CD14-positive monocyte (primary cell): Measurements from ENCODE around the gene TERB1. TPM values are rescaled to one million over a fixed set of nuclear protein-coding genes. Genes with fewer than 3 reads are reported as not detected.
A peak's percentile ranks its signal among the peaks of the same experiment; 100 is the strongest.

Experiments used
- DNase-seq, 3 donors: peaks; one replicate each; pipeline ENCODE4 v3.0.0-alpha.2; 2011 to 2022
- H2AFZ ChIP-seq: 2 replicates; pipeline ENCODE4 v1.6.0; 2012; ENCODE audit warnings: mild to moderate bottlenecking, low read depth, low read length, inconsistent platforms; ENCODE audit not compliant: insufficient read depth, poor library complexity, severe bottlenecking
- H3K27ac ChIP-seq, 2 donors: 1 replicate in 1 of 2; 2 replicates in 1 of 2; pipeline ENCODE4 v1.5.1; 2012 to 2013; ENCODE audit warnings: low read length in 2 of 2, control low read depth in 1 of 2, inconsistent platforms in 1 of 2, low read depth in 1 of 2, mild to moderate bottlenecking in 1 of 2
- H3K27me3 ChIP-seq, 2 donors: one replicate each; pipeline versions ENCODE4 v1.6.0 to v1.6.1; 2011 to 2013; ENCODE audit warnings: low read length in 2 of 2; ENCODE audit not compliant: control insufficient read depth in 2 of 2, insufficient read depth in 2 of 2
- H3K36me3 ChIP-seq, 2 donors: replicated peaks in 1 of 2; 1 replicate in 1 of 2; 2 replicates in 1 of 2; pipeline versions ENCODE4 v1.5.1 to v1.6.1; 2012 to 2013; ENCODE audit warnings: low read length in 2 of 2, control low read depth in 1 of 2, inconsistent platforms in 1 of 2, mild to moderate bottlenecking in 1 of 2; ENCODE audit not compliant: insufficient read depth in 2 of 2, control insufficient read depth in 1 of 2
- H3K4me1 ChIP-seq, 2 donors: 1 replicate in 1 of 2; 2 replicates in 1 of 2; pipeline versions ENCODE4 v1.5.1 to v1.6.1; 2012 to 2013; ENCODE audit warnings: low read length in 2 of 2, control low read depth in 1 of 2, inconsistent platforms in 1 of 2, mild to moderate bottlenecking in 1 of 2, moderate library complexity in 1 of 2; ENCODE audit not compliant: insufficient read depth in 2 of 2, control insufficient read depth in 1 of 2
- H3K4me2 ChIP-seq: replicated peaks from 2 replicates; pipeline ENCODE3; 2012; ENCODE audit warnings: low read length, moderate library complexity, mild to moderate bottlenecking; ENCODE audit not compliant: poor library complexity, severe bottlenecking; ENCODE audit errors: extremely low read depth
- H3K4me3 ChIP-seq, 3 experiments: fragments of 200-600 bp in 1 of 3; sonication (generic) in 1 of 3; replicated peaks in 1 of 3; 1 replicate in 2 of 3; 2 replicates in 1 of 3; pipeline ENCODE4 v1.5.1; 2011 to 2013; ENCODE audit warnings: low read length in 3 of 3, mild to moderate bottlenecking in 3 of 3, control low read depth in 2 of 3, low read depth in 2 of 3, inconsistent platforms in 1 of 3, moderate library complexity in 1 of 3
- H3K79me2 ChIP-seq: 2 replicates; pipeline ENCODE4 v1.6.0; 2012; ENCODE audit warnings: mild to moderate bottlenecking, control low read depth, inconsistent platforms, low read length, moderate library complexity; ENCODE audit not compliant: insufficient read depth
- H3K9ac ChIP-seq: 2 replicates; pipeline ENCODE4 v1.6.0; 2017; ENCODE audit warnings: low read length, mild to moderate bottlenecking; ENCODE audit not compliant: insufficient read depth, poor library complexity, severe bottlenecking
- H3K9me3 ChIP-seq, 2 donors: replicated peaks in 1 of 2; 1 replicate in 1 of 2; 2 replicates in 1 of 2; pipeline versions ENCODE4 v1.5.1 to v1.6.1; 2012 to 2013; ENCODE audit warnings: low read length in 2 of 2, control low read depth in 1 of 2; ENCODE audit not compliant: control insufficient read depth in 1 of 2, insufficient read depth in 1 of 2
- H4K20me1 ChIP-seq: 2 replicates; pipeline ENCODE4 v1.6.0; 2012; ENCODE audit warnings: mild to moderate bottlenecking, low read length, control low read depth, moderate library complexity; ENCODE audit not compliant: insufficient read depth
- H3K27ac Mint-ChIP-seq, 7 donors: one replicate each; pipeline ENCODE4 v1.8.0; 2020; ENCODE audit warnings: mild to moderate bottlenecking in 7 of 7, mixed read lengths in 7 of 7, moderate library complexity in 6 of 7, inconsistent platforms in 2 of 7
- H3K27me3 Mint-ChIP-seq, 3 donors: one replicate each; pipeline ENCODE4 v1.8.0; 2021 to 2022; ENCODE audit warnings: low read depth in 3 of 3, mild to moderate bottlenecking in 3 of 3, mixed read lengths in 3 of 3, moderate library complexity in 3 of 3, inconsistent platforms in 1 of 3
- H3K36me3 Mint-ChIP-seq, 2 donors: one replicate each; pipeline ENCODE4 v1.8.0; 2020; ENCODE audit warnings: mixed read lengths in 2 of 2, inconsistent platforms in 1 of 2, mild to moderate bottlenecking in 1 of 2
- H3K4me1 Mint-ChIP-seq: one replicate; pipeline ENCODE4 v1.8.0; 2020; ENCODE audit warnings: mild to moderate bottlenecking, mixed read lengths
- H3K4me3 Mint-ChIP-seq, 2 donors: one replicate each; pipeline ENCODE4 v1.8.0; 2020; ENCODE audit warnings: mild to moderate bottlenecking in 2 of 2, mixed read lengths in 2 of 2, moderate library complexity in 1 of 2
- H3K9me3 Mint-ChIP-seq, 7 donors: one replicate each; pipeline ENCODE4 v1.8.0; 2020 to 2022; ENCODE audit warnings: mixed read lengths in 7 of 7, mild to moderate bottlenecking in 6 of 7, moderate library complexity in 6 of 7, inconsistent platforms in 2 of 7
- WGBS: methylation state at CpG from one replicate; pipeline ENCODE4 v1.1.5; 2013; ENCODE audit warnings: missing lambda C conversion rate; ENCODE audit not compliant: insufficient coverage; 5-methylcytosine and 5-hydroxymethylcytosine counted together
- intact Hi-C, 2 donors: fragments of 100-400 bp; cut with micrococcal nuclease; formaldehyde crosslinking; loops; one replicate each; pipeline versions ENCODE4 v1.15.0 to v1.15.1; 2023
- polyA plus RNA-seq, 3 donors: library from polyadenylated mRNA; depleted of rRNA in 1 of 3; unstranded in 2 of 3; stranded (reverse) in 1 of 3; fragments of 300-500 nt in 2 of 3; fragments of >200 nt in 1 of 3; fragmentation: Illumina TruSeq in 2 of 3; gene quantifications; 1 replicate in 2 of 3; 2 replicates in 1 of 3; pipeline ENCODE4 v1.2.3, GENCODE V29; 2012 to 2021
- TF ChIP-seq, protein P1 (sequence below): fragments of 200-600 bp; IDR thresholded peaks from one replicate; pipeline ENCODE4 v1.8.0; 2022; ENCODE audit warnings: antibody characterized with exemption, mild to moderate bottlenecking

Gene TERB1
- polyA plus RNA-seq, 3 donors, result not detected

DNA sequence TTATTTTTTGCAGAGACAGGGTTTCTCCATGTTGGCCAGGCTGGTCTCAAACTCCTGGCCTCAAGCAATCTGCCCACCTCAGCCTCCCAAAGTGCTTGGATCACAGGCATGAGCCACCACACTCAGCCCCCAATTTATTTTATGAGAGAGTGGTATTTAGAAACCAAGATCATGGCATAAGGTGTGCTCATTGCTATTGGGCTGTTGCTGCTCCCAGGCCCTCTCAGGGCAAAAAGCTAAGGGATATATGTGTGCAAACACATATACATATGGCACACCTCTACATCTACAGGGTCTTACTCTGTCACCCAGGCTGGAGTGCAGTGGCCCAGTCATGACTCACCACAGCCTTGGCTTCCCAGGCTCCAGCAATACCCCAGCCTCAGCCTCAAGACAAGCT lies 89.8 kb downstream of the TERB1 start:
- no peak overlapping the region for H3K4me2 ChIP-seq
- H3K27ac ChIP-seq, result no peak overlapping the region
- H3K36me3 ChIP-seq, result no peaks in the 10 kb centered on the region
- no peaks in the 10 kb centered on the region for H3K4me1 ChIP-seq
- Mint-ChIP-seq H3K36me3 (no peaks in the 10 kb centered on the region), H3K27me3 (peaks cover 2 to 5% (median 2%) of the 10 kb centered on the region in 3 donors), H3K27ac (no peak overlapping the region), H3K4me1 (no peaks in the 10 kb centered on the region), H3K9me3 (peaks cover 0 to 7% (median 3%) of the 10 kb centered on the region in 7 donors), H3K4me3 (no peak overlapping the region)
- H3K9me3 ChIP-seq, result peaks cover 0 to 9% of the 10 kb centered on the region in 2 donors
- TF ChIP-seq, protein P1, sequence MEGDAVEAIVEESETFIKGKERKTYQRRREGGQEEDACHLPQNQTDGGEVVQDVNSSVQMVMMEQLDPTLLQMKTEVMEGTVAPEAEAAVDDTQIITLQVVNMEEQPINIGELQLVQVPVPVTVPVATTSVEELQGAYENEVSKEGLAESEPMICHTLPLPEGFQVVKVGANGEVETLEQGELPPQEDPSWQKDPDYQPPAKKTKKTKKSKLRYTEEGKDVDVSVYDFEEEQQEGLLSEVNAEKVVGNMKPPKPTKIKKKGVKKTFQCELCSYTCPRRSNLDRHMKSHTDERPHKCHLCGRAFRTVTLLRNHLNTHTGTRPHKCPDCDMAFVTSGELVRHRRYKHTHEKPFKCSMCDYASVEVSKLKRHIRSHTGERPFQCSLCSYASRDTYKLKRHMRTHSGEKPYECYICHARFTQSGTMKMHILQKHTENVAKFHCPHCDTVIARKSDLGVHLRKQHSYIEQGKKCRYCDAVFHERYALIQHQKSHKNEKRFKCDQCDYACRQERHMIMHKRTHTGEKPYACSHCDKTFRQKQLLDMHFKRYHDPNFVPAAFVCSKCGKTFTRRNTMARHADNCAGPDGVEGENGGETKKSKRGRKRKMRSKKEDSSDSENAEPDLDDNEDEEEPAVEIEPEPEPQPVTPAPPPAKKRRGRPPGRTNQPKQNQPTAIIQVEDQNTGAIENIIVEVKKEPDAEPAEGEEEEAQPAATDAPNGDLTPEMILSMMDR, result no peak
- no peaks in the 10 kb centered on the region for H4K20me1 ChIP-seq
- DNase-seq, result no peak
- H3K27me3 ChIP-seq, result no peaks in the 10 kb centered on the region
- no peak overlapping the region for H2AFZ ChIP-seq
- intact Hi-C loops, result loop anchor here in 1 of 2 donors (10.0 kb wide), 1 partner anchor 47 kb away; no protein-coding TSS in a partner anchor
- no peak overlapping the region for H3K4me3 ChIP-seq
- no peaks in the 10 kb centered on the region for H3K79me2 ChIP-seq
- H3K9ac ChIP-seq, result no peak overlapping the region

DNA sequence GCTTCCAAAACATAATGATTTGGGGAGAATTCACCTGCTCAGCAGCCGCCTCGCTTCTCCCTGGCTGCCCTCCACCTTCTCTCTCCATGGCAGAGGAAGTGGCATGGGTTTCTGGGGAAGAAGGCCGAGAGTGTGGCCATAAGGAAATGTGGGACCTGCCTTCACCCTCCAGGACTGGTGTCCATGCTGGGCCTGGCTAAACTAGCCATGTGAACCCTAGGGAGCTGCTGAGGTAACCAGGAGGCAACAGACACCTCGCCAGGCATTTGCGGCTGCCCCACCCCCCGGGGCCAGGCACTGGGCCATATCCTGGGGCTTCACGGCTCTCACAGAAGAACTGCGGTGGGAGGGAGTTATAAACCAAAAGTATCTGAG lies 94.9 kb downstream of the TERB1 start:
- H3K79me2 ChIP-seq, result no peaks in the 10 kb centered on the region
- intact Hi-C loops, result no loop called here
- H3K4me2 ChIP-seq, result no peak overlapping the region
- no peak overlapping the region for H3K9ac ChIP-seq
- Mint-ChIP-seq H3K9me3 (peaks cover 0 to 3% (median under 1%) of the 10 kb centered on the region in 7 donors), H3K36me3 (no peaks in the 10 kb centered on the region), H3K4me1 (peaks cover 29% of the 10 kb centered on the region), H3K27ac (peak overlapping the region in 1 of 7 donors; percentile 31), H3K27me3 (peaks cover 2 to 5% (median 2%) of the 10 kb centered on the region in 3 donors), H3K4me3 (no peak overlapping the region)
- H4K20me1 ChIP-seq, result no peaks in the 10 kb centered on the region
- no peak overlapping the region for H2AFZ ChIP-seq
- TF ChIP-seq, protein P1, result no peak
- no peaks in the 10 kb centered on the region for H3K36me3 ChIP-seq
- peaks cover 0 to 3% of the 10 kb centered on the region in 2 donors for H3K9me3 ChIP-seq
- no peak for DNase-seq
- WGBS, result 89% methylated on average over 3 of the region's 8 CpGs
- no peak overlapping the region for H3K4me3 ChIP-seq
- H3K27me3 ChIP-seq, result no peaks in the 10 kb centered on the region
- peaks cover 27 to 29% of the 10 kb centered on the region in 2 donors for H3K4me1 ChIP-seq
- H3K27ac ChIP-seq, result no peak overlapping the region
